ENCODE results near the gene PARD3. TPM values are rescaled to one million over a fixed set of nuclear protein-coding genes. Genes with fewer than 3 reads are reported as not detected.

PARD3 gene
- total RNA-seq, 2 experiments from 2014 or later = 1.3 to 1.9 TPM

DNA sequence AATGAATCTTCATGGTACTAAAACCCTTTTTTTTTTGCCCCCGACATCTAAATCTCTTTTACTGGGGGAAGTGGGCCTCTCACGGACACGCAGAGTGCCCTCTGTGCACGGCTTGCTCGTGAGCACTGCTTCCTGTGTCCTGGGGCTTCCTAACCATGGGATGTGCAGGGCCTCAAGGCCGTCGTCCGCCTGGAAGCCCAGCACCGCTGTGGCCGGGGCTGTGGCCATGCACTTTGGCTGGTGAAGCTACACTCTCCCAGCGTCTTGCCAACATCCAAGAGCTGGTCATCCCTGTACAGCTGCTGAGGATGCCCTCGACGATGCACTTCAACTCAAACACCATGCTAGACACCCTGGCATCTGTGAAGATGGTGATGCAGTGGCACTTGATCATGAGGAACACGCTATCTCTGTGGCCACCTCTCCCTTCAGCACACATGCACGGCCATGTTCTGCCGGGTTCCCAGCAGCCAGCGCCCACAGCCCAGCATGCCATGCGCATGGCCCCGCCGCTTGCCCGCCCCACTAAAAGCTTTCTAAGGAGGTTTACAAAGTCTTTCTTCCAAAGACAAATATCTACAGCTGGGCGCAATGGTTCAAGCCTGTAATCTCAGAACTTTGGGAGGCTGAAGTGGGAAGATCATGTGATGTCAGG, 326.5 kb downstream of the PARD3 start:
- H3K27ac Mint-ChIP-seq = no peak overlapping the region
- DNase-seq = no peak
- H3K4me1 Mint-ChIP-seq = no peaks in the 10 kb centered on the region
- no peak overlapping the region for H3K4me3 Mint-ChIP-seq
- no peaks in the 10 kb centered on the region for H3K27me3 Mint-ChIP-seq
- H3K36me3 Mint-ChIP-seq = no peaks in the 10 kb centered on the region
- no peaks in the 10 kb centered on the region for H3K9me3 Mint-ChIP-seq

- no peak for DNase-seq
- Mint-ChIP-seq H3K4me1 (no peaks in the 10 kb centered on the region), H3K27ac (no peak overlapping the region), H3K4me3 (no peak overlapping the region), H3K36me3 (no peaks in the 10 kb centered on the region), H3K27me3 (no peaks in the 10 kb centered on the region), H3K9me3 (no peaks in the 10 kb centered on the region)
Observed at GRCh38 chr10:34486008-34486407, 329.1 kb downstream of the PARD3 start.

GRCh38 chr10:34484164-34484563, 330.9 kb downstream of the PARD3 start:
- DNase-seq = no peak
- Mint-ChIP-seq H3K4me3 (no peak overlapping the region), H3K9me3 (no peaks in the 10 kb centered on the region), H3K27ac (no peak overlapping the region), H3K36me3 (no peaks in the 10 kb centered on the region), H3K27me3 (no peaks in the 10 kb centered on the region), H3K4me1 (no peaks in the 10 kb centered on the region)

DNA sequence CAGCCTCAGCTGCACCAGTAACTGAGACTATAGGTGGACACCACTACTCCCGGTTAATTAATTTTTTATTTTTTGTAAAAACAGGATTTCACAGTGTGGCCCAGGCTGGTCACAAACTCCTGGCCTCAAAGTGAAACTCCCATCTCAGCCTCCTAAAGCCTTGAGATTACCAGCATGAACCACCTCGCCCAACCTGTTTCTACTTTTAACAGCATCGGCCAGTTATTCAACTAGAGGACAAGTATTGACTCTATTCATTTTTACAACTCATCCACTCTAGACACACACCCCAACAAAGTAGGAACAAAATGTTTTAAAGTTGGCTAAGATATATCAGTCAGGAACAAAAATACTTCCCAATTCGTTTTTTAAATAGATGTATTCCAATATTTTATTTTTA, 334.8 kb downstream of the PARD3 start:
- Mint-ChIP-seq H3K4me1 (no peaks in the 10 kb centered on the region), H3K36me3 (no peaks in the 10 kb centered on the region)

DNA sequence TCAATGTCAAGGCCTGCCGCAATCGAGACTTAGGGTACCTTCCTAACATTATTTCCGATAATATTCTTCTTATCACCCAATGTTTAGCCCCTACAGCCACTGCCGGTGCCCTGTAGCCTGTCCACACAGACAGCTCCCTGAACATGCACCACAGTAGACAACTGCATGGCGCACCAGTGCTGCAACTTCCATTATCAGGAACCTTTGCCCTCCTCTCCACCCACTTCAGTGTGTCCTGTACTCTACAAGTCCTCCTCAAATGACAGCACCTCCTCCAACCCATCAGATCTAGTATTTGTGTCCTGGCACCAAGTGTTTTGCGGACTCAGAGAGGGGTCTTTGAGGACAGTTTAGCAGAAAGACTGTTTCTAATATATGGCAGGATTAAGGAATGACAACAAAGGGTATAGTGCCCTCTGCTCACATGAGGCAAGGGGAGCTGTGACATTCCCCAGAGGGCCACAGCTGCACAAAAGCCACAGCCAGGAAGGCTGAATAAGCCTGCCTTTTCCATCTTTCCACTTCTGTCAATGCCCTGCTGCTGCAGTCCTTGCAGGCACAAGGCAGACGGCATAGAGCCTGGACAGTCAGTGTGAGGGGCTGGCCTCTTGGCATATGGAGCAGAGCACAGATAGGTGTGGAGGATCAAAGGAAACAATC, 335.4 kb downstream of the PARD3 start:
- Mint-ChIP-seq H3K27me3 (no peaks in the 10 kb centered on the region), H3K4me3 (no peak overlapping the region), H3K4me1 (no peaks in the 10 kb centered on the region), H3K9me3 (no peaks in the 10 kb centered on the region), H3K36me3 (no peaks in the 10 kb centered on the region), H3K27ac (no peak overlapping the region)
- no peak for DNase-seq

More for the DNA sequence above, 334.8 kb downstream of the PARD3 start:
- DNase-seq = no peak
- no peaks in the 10 kb centered on the region for H3K9me3 Mint-ChIP-seq
- H3K4me3 Mint-ChIP-seq = no peak overlapping the region
- no peak overlapping the region for H3K27ac Mint-ChIP-seq
- H3K27me3 Mint-ChIP-seq = no peaks in the 10 kb centered on the region

- H3K36me3 Mint-ChIP-seq = no peaks in the 10 kb centered on the region
- DNase-seq = no peak
- H3K27me3 Mint-ChIP-seq = no peaks in the 10 kb centered on the region
- H3K4me1 Mint-ChIP-seq = no peaks in the 10 kb centered on the region
- no peaks in the 10 kb centered on the region for H3K9me3 Mint-ChIP-seq
- no peak overlapping the region for H3K27ac Mint-ChIP-seq
- no peak overlapping the region for H3K4me3 Mint-ChIP-seq
Observed at GRCh38 chr10:34477249-34477648, 337.8 kb downstream of the PARD3 start.

- Mint-ChIP-seq H3K4me1 (no peaks in the 10 kb centered on the region), H3K27me3 (no peaks in the 10 kb centered on the region), H3K9me3 (no peaks in the 10 kb centered on the region), H3K27ac (no peak overlapping the region), H3K4me3 (no peak overlapping the region), H3K36me3 (no peaks in the 10 kb centered on the region)
- DNase-seq = no peak
Observed at GRCh38 chr10:34476608-34477007, 338.5 kb downstream of the PARD3 start.

DNA sequence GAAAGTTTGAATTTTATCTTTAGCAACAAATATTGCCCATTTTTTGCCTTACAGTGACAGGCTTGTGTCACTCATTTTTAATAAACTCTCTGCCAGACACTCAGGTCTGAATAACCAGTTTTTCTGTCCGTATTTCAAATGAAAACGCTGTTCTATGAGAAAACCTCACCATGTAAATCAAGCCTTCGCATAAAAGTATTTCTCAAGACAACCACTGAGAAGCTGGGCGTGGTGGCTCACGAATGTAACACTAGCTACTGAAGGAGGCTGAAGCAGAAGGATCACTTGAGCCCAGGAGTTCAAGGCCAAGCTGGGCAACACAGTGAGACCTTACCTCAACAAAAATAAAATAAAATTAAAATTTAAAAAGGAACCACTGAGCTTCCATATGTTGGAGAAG, 339.3 kb downstream of the PARD3 start:
- H3K36me3 Mint-ChIP-seq = no peaks in the 10 kb centered on the region
- H3K27ac Mint-ChIP-seq = no peak overlapping the region
- H3K27me3 Mint-ChIP-seq = no peaks in the 10 kb centered on the region
- DNase-seq = no peak
- H3K4me1 Mint-ChIP-seq = no peaks in the 10 kb centered on the region
- H3K9me3 Mint-ChIP-seq = no peaks in the 10 kb centered on the region
- H3K4me3 Mint-ChIP-seq = no peak overlapping the region

- DNase-seq = no peak
- no peaks in the 10 kb centered on the region for H3K4me1 Mint-ChIP-seq
- no peak overlapping the region for H3K4me3 Mint-ChIP-seq
- H3K36me3 Mint-ChIP-seq = no peaks in the 10 kb centered on the region
- H3K9me3 Mint-ChIP-seq = no peaks in the 10 kb centered on the region
- H3K27me3 Mint-ChIP-seq = no peaks in the 10 kb centered on the region
- H3K27ac Mint-ChIP-seq = no peak overlapping the region
Observed at GRCh38 chr10:34475274-34475646, 339.8 kb downstream of the PARD3 start.

DNA sequence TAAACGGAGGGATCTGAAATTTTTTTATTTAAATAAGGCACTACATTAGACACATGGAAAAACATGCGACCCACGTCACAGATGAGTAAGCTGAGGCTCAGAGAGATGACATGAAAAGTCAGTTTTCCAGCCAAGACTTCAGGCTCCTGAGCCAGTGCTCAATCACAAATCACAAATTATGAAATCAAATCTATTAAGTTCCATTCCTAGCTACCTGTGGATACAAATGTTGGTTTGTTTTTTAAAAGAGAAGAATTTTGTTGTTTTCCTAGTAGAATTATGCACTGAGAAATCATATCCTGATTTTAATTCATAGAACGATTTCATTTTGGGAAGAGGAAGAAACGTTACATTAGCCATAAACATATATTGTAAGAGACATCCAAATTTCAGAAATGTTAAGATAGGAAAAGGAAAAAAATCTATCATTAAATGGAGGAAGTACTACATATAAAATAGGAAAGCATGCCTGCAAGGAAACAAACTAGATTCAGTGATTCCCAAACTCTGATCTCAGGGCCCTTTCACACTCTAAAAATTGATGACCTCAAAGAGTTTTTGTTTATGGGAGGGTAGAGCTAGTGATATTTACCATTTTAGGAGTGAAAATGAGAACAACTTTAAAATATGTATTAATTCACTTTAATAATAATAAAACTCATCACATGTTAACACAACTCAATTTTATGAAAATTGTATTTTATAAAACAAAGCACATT, 340.4 kb downstream of the PARD3 start:
- Mint-ChIP-seq H3K9me3 (no peaks in the 10 kb centered on the region), H3K4me1 (no peaks in the 10 kb centered on the region), H3K27ac (no peak overlapping the region), H3K36me3 (no peaks in the 10 kb centered on the region), H3K4me3 (no peak overlapping the region), H3K27me3 (peaks cover 3% of the 10 kb centered on the region)
- DNase-seq = no peak

DNA sequence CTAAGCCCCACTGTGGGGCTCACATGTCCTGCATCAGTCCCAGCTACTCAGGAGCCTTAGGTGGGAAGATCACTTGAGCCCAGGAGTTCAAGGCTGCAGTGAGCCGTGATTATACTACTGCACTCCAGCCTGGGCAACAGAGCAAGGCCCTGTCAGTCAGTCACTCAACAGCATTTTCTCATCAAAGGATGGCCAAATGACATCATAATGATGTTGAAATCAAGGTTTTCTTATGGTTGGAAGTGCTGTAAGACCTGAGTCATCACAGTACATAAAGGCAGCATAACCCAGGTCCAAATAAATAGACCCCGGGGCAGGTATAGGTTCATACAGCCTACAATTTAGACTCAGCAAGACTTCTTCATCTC, 341.1 kb downstream of the PARD3 start:
- no peak for DNase-seq
- H3K27ac Mint-ChIP-seq = no peak overlapping the region
- H3K4me1 Mint-ChIP-seq = no peaks in the 10 kb centered on the region
- H3K36me3 Mint-ChIP-seq = no peaks in the 10 kb centered on the region
- H3K4me3 Mint-ChIP-seq = no peak overlapping the region
- peaks cover 3% of the 10 kb centered on the region for H3K27me3 Mint-ChIP-seq
- H3K9me3 Mint-ChIP-seq = no peaks in the 10 kb centered on the region

GRCh38 chr10:34473174-34474008, 341.7 kb downstream of the PARD3 start:
- H3K9me3 Mint-ChIP-seq = no peaks in the 10 kb centered on the region
- H3K4me1 Mint-ChIP-seq = no peaks in the 10 kb centered on the region
- H3K4me3 Mint-ChIP-seq = no peak overlapping the region
- no peak overlapping the region for H3K27ac Mint-ChIP-seq
- H3K27me3 Mint-ChIP-seq = peaks cover 3% of the 10 kb centered on the region
- H3K36me3 Mint-ChIP-seq = no peaks in the 10 kb centered on the region
- no peak for DNase-seq

DNA sequence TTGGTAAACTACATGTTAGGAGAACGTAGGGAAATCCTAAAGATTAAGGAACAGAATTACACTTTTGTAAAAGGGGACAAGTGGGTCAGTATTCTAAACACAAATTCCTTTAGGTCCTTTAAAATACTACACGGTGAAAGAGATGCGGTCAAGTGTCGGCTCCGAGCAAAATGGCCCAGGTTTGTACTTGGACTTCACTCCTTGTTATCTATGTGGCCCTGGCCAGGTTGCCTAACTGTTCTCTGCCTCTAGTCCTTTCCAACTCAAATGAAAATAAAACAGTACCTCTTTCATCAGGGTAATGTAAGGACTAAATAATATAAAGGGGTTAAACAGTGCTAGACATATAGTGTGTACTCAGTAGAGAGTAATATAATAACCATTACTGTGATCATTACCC, 344.8 kb downstream of the PARD3 start:
- no peak overlapping the region for H3K4me3 Mint-ChIP-seq
- no peak overlapping the region for H3K27ac Mint-ChIP-seq
- no peak for DNase-seq
- peaks cover 3% of the 10 kb centered on the region for H3K27me3 Mint-ChIP-seq
- no peaks in the 10 kb centered on the region for H3K36me3 Mint-ChIP-seq
- H3K4me1 Mint-ChIP-seq = no peaks in the 10 kb centered on the region
- H3K9me3 Mint-ChIP-seq = no peaks in the 10 kb centered on the region

DNA sequence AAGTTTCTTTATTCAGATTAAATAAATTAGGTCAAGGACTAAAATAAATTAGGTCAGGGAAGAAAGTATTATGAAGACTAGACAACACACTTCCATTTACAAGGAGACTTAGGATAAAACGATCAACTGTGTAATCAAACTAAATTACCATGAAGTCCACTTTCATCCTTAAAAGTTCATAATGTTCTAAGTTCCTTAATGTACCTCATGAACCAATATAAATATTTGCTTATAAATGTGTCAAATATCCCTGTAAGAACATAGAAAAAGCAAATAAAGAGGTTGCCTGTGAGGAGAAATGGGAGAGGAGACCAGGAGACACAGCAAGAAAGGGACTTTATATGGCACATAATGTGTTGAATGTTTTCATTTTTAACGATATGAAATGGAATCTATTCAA, 345.6 kb downstream of the PARD3 start:
- no peak for DNase-seq

DNA sequence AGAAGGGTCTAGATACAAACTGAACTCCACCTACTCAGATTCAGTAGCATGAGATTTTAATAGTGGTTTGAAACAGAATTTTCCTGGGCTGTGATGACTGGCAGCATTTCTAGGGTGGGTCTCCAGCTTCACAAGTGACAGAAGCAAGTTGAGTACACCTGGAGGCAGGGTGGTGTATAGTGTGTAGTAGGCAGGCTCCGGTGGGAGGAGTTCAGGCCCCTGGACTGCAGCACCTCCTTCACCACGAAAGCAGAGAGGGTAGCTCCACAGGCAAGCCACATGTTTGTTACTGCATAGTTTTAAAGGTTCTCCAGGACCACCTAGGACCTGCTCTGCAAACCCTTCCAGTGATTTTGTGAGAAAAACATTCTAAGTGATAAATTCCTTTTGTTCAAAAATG, 347.2 kb downstream of the PARD3 start:
- H3K4me1 Mint-ChIP-seq = no peaks in the 10 kb centered on the region
- DNase-seq = no peak
- H3K4me3 Mint-ChIP-seq = no peak overlapping the region
- peaks cover 3% of the 10 kb centered on the region for H3K27me3 Mint-ChIP-seq
- H3K36me3 Mint-ChIP-seq = no peaks in the 10 kb centered on the region
- H3K27ac Mint-ChIP-seq = no peak overlapping the region
- H3K9me3 Mint-ChIP-seq = no peaks in the 10 kb centered on the region

More for the DNA sequence above, 345.6 kb downstream of the PARD3 start:
- Mint-ChIP-seq H3K4me3 (no peak overlapping the region), H3K27me3 (peaks cover 3% of the 10 kb centered on the region), H3K36me3 (no peaks in the 10 kb centered on the region), H3K9me3 (no peaks in the 10 kb centered on the region), H3K27ac (no peak overlapping the region), H3K4me1 (no peaks in the 10 kb centered on the region)
